Effector CD4-positive, alpha-beta T cell (primary cell): ENCODE data around the gene HSD17B11.
"Not testable (repeated sequence)": the region's sequence is repeated elsewhere in the genome, so short reads cannot be mapped to it uniquely, and the experiment has no call there.

Source experiments
- DNase-seq: peaks from one replicate; pipeline ENCODE4 v3.0.0-alpha.2; 2020

Gene HSD17B11

GRCh38 chr4:87304745-87305432 is 86.1 kb downstream of the HSD17B11 start:
- DNase-seq = no peak

GRCh38 chr4:87299898-87300297 is 91.1 kb downstream of the HSD17B11 start:
- DNase-seq = no peak

- no peak for DNase-seq
These were observed 92.6 kb downstream of the HSD17B11 start for GRCh38 chr4:87298362-87298761.

GRCh38 chr4:87294911-87295310 is 96.1 kb downstream of the HSD17B11 start:
- not testable (repeated sequence) for DNase-seq

- DNase-seq = not testable (repeated sequence)
These were observed 97.1 kb downstream of the HSD17B11 start for GRCh38 chr4:87293889-87294288.

GRCh38 chr4:87286970-87287369 is 104.0 kb downstream of the HSD17B11 start:
- DNase-seq = no peak
